ENCODE data around the gene CTU1. TPM values are rescaled to one million over a fixed set of nuclear protein-coding genes. Genes with fewer than 3 reads are reported as not detected.

CTU1 gene
- total and polyA plus RNA-seq, 2 of the 4 experiments (the other 2 are of a cell fraction) = 2.0 to 3.3 TPM

- dilution Hi-C loops (cut with HindIII; ENCODE audit: low sequenced_read_pairs, unreplicated experiment) (no loop called here), intact Hi-C loops (cut with micrococcal nuclease) (no loop called here)
These were observed 26.8 kb upstream of the CTU1 start for GRCh38 chr19:51135004-51135403.

More at GRCh38 chr19:51135004-51135403, 26.8 kb upstream of the CTU1 start:
- Histone ChIP-seq H3K18ac (ENCODE audit: low read depth, low read length) (no peak overlapping the region), H2BK20ac (ENCODE audit: low read depth, low read length) (no peak overlapping the region), H3K79me1 (ENCODE audit: low read depth in 1 of 2, low read length in 2 of 2) (no peaks in the 10 kb centered on the region), H3K4me2 (ENCODE audit: low read depth, low read length) (no peak overlapping the region), H2BK5ac (ENCODE audit: low read depth, low read length, poor library complexity, severe bottlenecking) (no peak overlapping the region), H3K4me3 (ENCODE audit: insufficient read depth, low read depth, low read length) (no peak overlapping the region), H2AFZ (replicated peaks; ENCODE audit: low read length, poor library complexity) (no peak overlapping the region), H3K27ac (ENCODE audit: insufficient read depth, low read length) (no peak overlapping the region), H4K91ac (ENCODE audit: insufficient read depth, low read depth, low read length) (no peak overlapping the region), H3K23ac (ENCODE audit: low read depth, low read length) (no peak overlapping the region), H3K14ac (replicated peaks; ENCODE audit: low read depth, low read length) (no peak overlapping the region), H3K9me3 (ENCODE audit: control insufficient read depth, insufficient read depth, low read length) (no peaks in the 10 kb centered on the region), H3K9me1 (ENCODE audit: insufficient read depth, low read length) (no peaks in the 10 kb centered on the region), H3K4me1 (ENCODE audit: control insufficient read depth, insufficient read depth, low read length) (no peaks in the 10 kb centered on the region), H3K36me3 (ENCODE audit: control insufficient read depth, insufficient read depth, low read length) (no peaks in the 10 kb centered on the region), H2BK120ac (ENCODE audit: low read depth, low read length) (no peak overlapping the region), H2AK5ac (ENCODE audit: low read depth, low read length) (no peak overlapping the region), H3K27me3 (ENCODE audit: control insufficient read depth, insufficient read depth, low read length) (no peaks in the 10 kb centered on the region; the same call in 1 of the 2 replicates), H3K56ac (ENCODE audit: extremely low read depth, insufficient read depth, low read length) (no peak overlapping the region), H3K9ac (ENCODE audit: low read depth, low read length) (no peak overlapping the region), H3K4ac (ENCODE audit: low read depth, low read length) (no peak overlapping the region), H4K5ac (ENCODE audit: low read depth, low read length) (no peak overlapping the region), H2BK15ac (ENCODE audit: low read depth, low read length) (no peak overlapping the region), H4K20me1 (ENCODE audit: insufficient read depth, low read length) (no peaks in the 10 kb centered on the region), H4K8ac (ENCODE audit: low read depth in 2 of 2, low read length in 2 of 2) (no peak overlapping the region), H2AK9ac (replicated peaks; ENCODE audit: low read depth, low read length, poor library complexity) (no peak overlapping the region)
- in situ Hi-C loops (cut with MboI; ENCODE audit: low sequenced_read_pairs) = no loop called here
- POLR2A ChIA-PET (ENCODE audit: unreplicated experiment) = no interaction called here
- no peak for ATAC-seq (ENCODE audit: low read depth)
- no peak for DNase-seq
- CTCF ChIA-PET = no interaction called here
- WGBS, 2 experiments (ENCODE audit: extremely low coverage in 2 of 2, insufficient read length in 1 of 2) = no CpG with 5 or more reads among the region's 5 CpGs
- no TSS peak for BruUV-seq (replicated peaks)
- TF ChIP-seq RCOR1 (IDR thresholded peaks at IDR 0.05; ENCODE audit: insufficient replicate concordance, low read length) = no peak
- no peak for TF ChIP-seq NFE2L2 (IDR thresholded peaks at IDR 0.05; ENCODE audit: low read depth, low read length)
- TF ChIP-seq MAZ (IDR thresholded peaks at IDR 0.05; ENCODE audit: borderline replicate concordance, low read depth, low read length) = no peak
- TF ChIP-seq RFX5 (IDR thresholded peaks at IDR 0.05; ENCODE audit: low read depth, low read length) = no peak
- no peak for TF ChIP-seq USF2 (IDR thresholded peaks at IDR 0.05; ENCODE audit: low read depth, low read length)
- TF ChIP-seq MXI1 (IDR thresholded peaks at IDR 0.05; ENCODE audit: borderline replicate concordance, low read depth, low read length) = no peak
- no peak for TF ChIP-seq CTCF (conservative IDR thresholded peaks at IDR 0.05; ENCODE audit: low read depth, low read length)
- no peak for TF ChIP-seq MAFK (IDR thresholded peaks at IDR 0.05; ENCODE audit: low read depth, low read length)
- no peak for TF ChIP-seq POLR2A (IDR thresholded peaks at IDR 0.05; ENCODE audit: low read depth, low read length)
- no peak for TF ChIP-seq CEBPB (IDR thresholded peaks at IDR 0.05; ENCODE audit: low read depth, low read length)
- TF ChIP-seq ELK1 (IDR thresholded peaks at IDR 0.05; ENCODE audit: borderline replicate concordance, low read depth, low read length) = no peak
- TF ChIP-seq RAD21 (IDR thresholded peaks at IDR 0.05; ENCODE audit: low read length) = no peak
- TF ChIP-seq CHD1 (IDR thresholded peaks at IDR 0.05; ENCODE audit: low read depth, low read length) = no peak

Measured in IMR-90 (cell line).